Smooth muscle cell (in vitro differentiated cells): ENCODE data around the gene GABRB3. TPM values are rescaled to one million over a fixed set of nuclear protein-coding genes. Genes with fewer than 3 reads are reported as not detected.

Experiments
- DNase-seq: peaks from one replicate; lab custom pipeline; 2025; ENCODE audit not compliant: unreplicated experiment; lab: John Stamatoyannopoulos, UW
- H2AFZ ChIP-seq: fragments of 200-600 bp; sonication (generic); 2 replicates; pipeline ENCODE4 v1.6.0; 2016; ENCODE audit warnings: antibody characterized with exemption, low read depth, mild to moderate bottlenecking
- H3F3A ChIP-seq: fragments of 200-600 bp; sonication (generic); 2 replicates; pipeline ENCODE4 v1.6.0; 2017; ENCODE audit warnings: antibody characterized with exemption, low read depth
- H3K27ac ChIP-seq: fragments of 200-600 bp; sonication (generic); 2 replicates; pipeline ENCODE4 v1.5.1; 2016; ENCODE audit warnings: low read depth, mild to moderate bottlenecking
- H3K27me3 ChIP-seq: fragments of 200-600 bp; sonication (generic); 2 replicates; pipeline ENCODE4 v1.6.1; 2016; ENCODE audit warnings: low read depth, mild to moderate bottlenecking
- H3K36me3 ChIP-seq: fragments of 200-600 bp; sonication (generic); 2 replicates; pipeline ENCODE4 v1.5.1; 2016; ENCODE audit warnings: low read depth
- H3K4me1 ChIP-seq: fragments of 200-600 bp; sonication (generic); 2 replicates; pipeline ENCODE4 v1.5.1; 2016; ENCODE audit warnings: low read depth
- H3K4me2 ChIP-seq: fragments of 200-600 bp; sonication (generic); 2 replicates; pipeline ENCODE4 v1.6.0; 2016; ENCODE audit warnings: mild to moderate bottlenecking
- H3K4me3 ChIP-seq: fragments of 200-600 bp; sonication (generic); 2 replicates; pipeline ENCODE4 v1.5.1; 2016; ENCODE audit warnings: mild to moderate bottlenecking
- H3K79me2 ChIP-seq: fragments of 200-600 bp; sonication (generic); 2 replicates; pipeline ENCODE4 v1.6.0; 2016; ENCODE audit warnings: low read depth, mild to moderate bottlenecking
- H3K9ac ChIP-seq: fragments of 200-600 bp; sonication (generic); 2 replicates; pipeline ENCODE4 v1.6.0; 2016; ENCODE audit warnings: low read depth
- H3K9me3 ChIP-seq: fragments of 200-600 bp; sonication (generic); replicated peaks from 2 replicates; pipeline ENCODE4 v1.5.1; 2016; ENCODE audit warnings: low read depth
- H4K20me1 ChIP-seq: fragments of 200-600 bp; sonication (generic); 2 replicates; pipeline ENCODE4 v1.6.0; 2016; ENCODE audit warnings: low read depth
- WGBS: methylation state at CpG from one replicate; pipeline ENCODE4 v1.1.7; 2016; ENCODE audit warnings: low lambda C conversion rate; 5-methylcytosine and 5-hydroxymethylcytosine counted together
- polyA plus RNA-seq: library from polyadenylated mRNA; unstranded; fragments of >200 nt; fragmentation: Nextera tagmentation; extraction: Ambion mirVana; gene quantifications from 2 replicates; pipeline ENCODE4 v1.2.1, GENCODE V29; 2016
- total RNA-seq: library from RNA; depleted of rRNA; stranded (reverse); fragments of >200 nt; gene quantifications from 2 replicates; pipeline ENCODE4 v1.2.3, GENCODE V29; 2014
- TF ChIP-seq, protein P1 (sequence below): fragments of 200-600 bp; sonication (generic); IDR thresholded peaks from 2 replicates; pipeline ENCODE4 v1.5.1; 2017; ENCODE audit warnings: borderline replicate concordance, mild to moderate bottlenecking, antibody characterized with exemption; ENCODE audit not compliant: insufficient read depth, poor library complexity, severe bottlenecking

GABRB3 gene
- total and polyA plus RNA-seq, 2 experiments from 2014 or later = 0.57 to 4.9 TPM

DNA sequence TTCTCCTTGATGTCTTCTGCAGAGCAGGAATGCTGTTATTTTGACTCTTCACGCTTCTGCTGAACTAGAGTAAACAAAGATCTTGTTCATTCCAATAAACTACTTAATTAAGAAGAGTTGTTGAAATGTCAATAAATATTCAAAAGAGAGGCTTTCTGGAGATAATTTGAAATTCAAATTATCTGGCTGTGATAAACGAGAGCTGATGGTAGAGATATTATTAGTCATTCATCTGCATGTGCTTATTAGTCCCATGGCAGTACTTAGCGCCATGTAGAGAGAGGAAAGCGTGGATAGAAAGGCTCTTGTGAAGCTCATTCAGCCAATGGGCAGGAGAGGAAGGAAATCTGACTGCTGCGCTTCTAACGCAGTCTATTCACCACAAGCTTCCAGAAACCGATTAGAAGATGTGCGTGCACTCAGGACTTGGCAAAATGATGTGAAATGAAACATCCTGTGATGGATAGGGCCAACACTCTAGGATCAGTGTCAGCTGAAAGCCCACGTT is 251.1 kb downstream of the GABRB3 start:
- H3F3A ChIP-seq = no peaks in the 10 kb centered on the region
- H4K20me1 ChIP-seq = no peaks in the 10 kb centered on the region
- no peak overlapping the region for H3K4me2 ChIP-seq
- TF ChIP-seq, protein P1, sequence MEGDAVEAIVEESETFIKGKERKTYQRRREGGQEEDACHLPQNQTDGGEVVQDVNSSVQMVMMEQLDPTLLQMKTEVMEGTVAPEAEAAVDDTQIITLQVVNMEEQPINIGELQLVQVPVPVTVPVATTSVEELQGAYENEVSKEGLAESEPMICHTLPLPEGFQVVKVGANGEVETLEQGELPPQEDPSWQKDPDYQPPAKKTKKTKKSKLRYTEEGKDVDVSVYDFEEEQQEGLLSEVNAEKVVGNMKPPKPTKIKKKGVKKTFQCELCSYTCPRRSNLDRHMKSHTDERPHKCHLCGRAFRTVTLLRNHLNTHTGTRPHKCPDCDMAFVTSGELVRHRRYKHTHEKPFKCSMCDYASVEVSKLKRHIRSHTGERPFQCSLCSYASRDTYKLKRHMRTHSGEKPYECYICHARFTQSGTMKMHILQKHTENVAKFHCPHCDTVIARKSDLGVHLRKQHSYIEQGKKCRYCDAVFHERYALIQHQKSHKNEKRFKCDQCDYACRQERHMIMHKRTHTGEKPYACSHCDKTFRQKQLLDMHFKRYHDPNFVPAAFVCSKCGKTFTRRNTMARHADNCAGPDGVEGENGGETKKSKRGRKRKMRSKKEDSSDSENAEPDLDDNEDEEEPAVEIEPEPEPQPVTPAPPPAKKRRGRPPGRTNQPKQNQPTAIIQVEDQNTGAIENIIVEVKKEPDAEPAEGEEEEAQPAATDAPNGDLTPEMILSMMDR = no peak
- DNase-seq = no peak
- no peak overlapping the region for H3K27ac ChIP-seq
- no peak overlapping the region for H3K9ac ChIP-seq
- H3K4me3 ChIP-seq = no peak overlapping the region
- H3K4me1 ChIP-seq = no peaks in the 10 kb centered on the region
- H3K36me3 ChIP-seq = no peaks in the 10 kb centered on the region
- H3K27me3 ChIP-seq = no peaks in the 10 kb centered on the region
- no peaks in the 10 kb centered on the region for H3K79me2 ChIP-seq
- no peaks in the 10 kb centered on the region for H3K9me3 ChIP-seq
- 93% methylated on average over 9 of the region's 9 CpGs for WGBS
- no peak overlapping the region for H2AFZ ChIP-seq

GRCh38 chr15:26521130-26521529 is 251.7 kb downstream of the GABRB3 start:
- no peak overlapping the region for H3K4me3 ChIP-seq
- no peak overlapping the region for H3K4me2 ChIP-seq
- H2AFZ ChIP-seq = no peak overlapping the region
- no peaks in the 10 kb centered on the region for H4K20me1 ChIP-seq
- TF ChIP-seq, protein P1 = no peak
- no peak for DNase-seq
- no peaks in the 10 kb centered on the region for H3K27me3 ChIP-seq
- no peak overlapping the region for H3K27ac ChIP-seq
- H3K79me2 ChIP-seq = no peaks in the 10 kb centered on the region
- 86% methylated on average over 8 of the region's 8 CpGs for WGBS
- H3K4me1 ChIP-seq = no peaks in the 10 kb centered on the region
- H3K9ac ChIP-seq = no peak overlapping the region
- no peaks in the 10 kb centered on the region for H3K36me3 ChIP-seq
- no peaks in the 10 kb centered on the region for H3F3A ChIP-seq
- no peaks in the 10 kb centered on the region for H3K9me3 ChIP-seq

DNA sequence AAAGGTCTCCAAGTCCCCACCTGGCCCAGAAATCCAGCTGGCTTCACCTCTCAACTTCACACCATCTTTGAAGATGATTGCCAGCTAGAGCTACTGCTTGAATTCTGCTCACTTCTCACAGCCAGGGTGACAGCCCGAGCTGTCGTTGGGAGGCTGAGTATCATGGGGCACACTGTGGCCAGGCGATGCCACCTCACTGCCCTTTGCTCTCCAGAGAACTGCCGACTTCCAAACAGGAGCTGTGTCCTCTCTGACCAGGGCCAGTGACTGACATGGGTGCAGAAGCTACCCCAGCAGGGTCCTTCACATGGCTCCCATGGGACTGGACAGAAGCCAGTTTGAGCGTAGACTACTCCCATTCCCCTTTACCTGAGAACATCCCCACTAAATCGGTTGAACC is 254.0 kb downstream of the GABRB3 start:
- Histone ChIP-seq H3K4me1 (no peaks in the 10 kb centered on the region), H3F3A (no peaks in the 10 kb centered on the region), H3K9me3 (no peaks in the 10 kb centered on the region), H4K20me1 (no peaks in the 10 kb centered on the region), H3K9ac (no peak overlapping the region), H3K27ac (no peak overlapping the region), H3K4me2 (no peak overlapping the region), H3K27me3 (no peaks in the 10 kb centered on the region), H3K79me2 (no peaks in the 10 kb centered on the region), H3K36me3 (no peaks in the 10 kb centered on the region), H3K4me3 (no peak overlapping the region), H2AFZ (no peak overlapping the region)
- no peak for DNase-seq
- TF ChIP-seq, protein P1 = no peak
- 91% methylated on average over 6 of the region's 6 CpGs for WGBS
